HEK293T (cell line): ENCODE measurements around the gene MAMDC2.

Experiments used
- ARNT ChIP-seq: fragments of 450-650 bp; IDR thresholded peaks from 2 replicates; pipeline ENCODE4 v1.6.1; 2017; ENCODE audit warnings: mild to moderate bottlenecking
- ELF4 ChIP-seq: fragments of 450-650 bp; IDR thresholded peaks from 2 replicates; pipeline ENCODE4 v1.6.1; 2017; ENCODE audit warnings: antibody characterized with exemption
- FOXA1 ChIP-seq: fragments of 450-650 bp; IDR thresholded peaks from 2 replicates; pipeline ENCODE4 v1.6.1; 2016; ENCODE audit warnings: mild to moderate bottlenecking
- FOXM1 ChIP-seq: fragments of 450-650 bp; IDR thresholded peaks from 2 replicates; pipeline ENCODE4 v1.6.1; 2017; ENCODE audit warnings: mild to moderate bottlenecking, borderline replicate concordance
- NFRKB ChIP-seq: fragments of 450-650 bp; IDR thresholded peaks from 2 replicates; pipeline ENCODE4 v1.6.1; 2016; ENCODE audit warnings: mild to moderate bottlenecking, moderate library complexity
- SP1 ChIP-seq: fragments of 450-650 bp; IDR thresholded peaks from 2 replicates; pipeline ENCODE4 v1.6.1; 2017
- TARDBP ChIP-seq: fragments of 450-650 bp; IDR thresholded peaks from 2 replicates; pipeline ENCODE4 v1.6.1; 2016
- ZNF384 ChIP-seq: fragments of 450-650 bp; IDR thresholded peaks from 2 replicates; pipeline ENCODE4 v1.6.1; 2016
- TF ChIP-seq, protein P1 (sequence below): fragments of 450-650 bp; IDR thresholded peaks from 2 replicates; pipeline ENCODE4 v1.6.1; 2016

DNA sequence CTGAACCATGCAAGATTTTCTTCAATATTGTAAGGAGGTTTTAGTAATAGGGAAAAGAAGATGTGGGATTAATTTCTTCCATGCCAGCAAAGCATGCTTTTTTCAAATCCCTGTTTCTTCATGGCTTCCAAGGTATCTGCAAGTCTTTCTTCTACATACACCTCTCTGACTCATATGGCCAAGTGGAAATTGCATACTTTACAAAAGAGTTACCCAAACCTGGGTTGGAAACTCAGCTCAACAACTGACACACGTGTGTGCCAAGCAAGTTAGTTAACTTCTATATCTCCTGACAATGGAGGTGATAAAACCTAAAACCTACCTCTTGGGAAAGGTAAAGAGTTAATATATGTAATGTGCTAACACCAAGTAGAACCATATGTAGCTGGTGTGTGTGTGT lies 28.5 kb upstream of the MAMDC2 start:
- no peak for TF ChIP-seq SP1
- no peak for TF ChIP-seq ELF4
- TF ChIP-seq FOXM1 = no peak
- no peak for TF ChIP-seq NFRKB
- TF ChIP-seq FOXA1 = no peak
- TF ChIP-seq ARNT = no peak
- no peak for TF ChIP-seq TARDBP
- no peak for TF ChIP-seq ZNF384
- TF ChIP-seq, protein P1, sequence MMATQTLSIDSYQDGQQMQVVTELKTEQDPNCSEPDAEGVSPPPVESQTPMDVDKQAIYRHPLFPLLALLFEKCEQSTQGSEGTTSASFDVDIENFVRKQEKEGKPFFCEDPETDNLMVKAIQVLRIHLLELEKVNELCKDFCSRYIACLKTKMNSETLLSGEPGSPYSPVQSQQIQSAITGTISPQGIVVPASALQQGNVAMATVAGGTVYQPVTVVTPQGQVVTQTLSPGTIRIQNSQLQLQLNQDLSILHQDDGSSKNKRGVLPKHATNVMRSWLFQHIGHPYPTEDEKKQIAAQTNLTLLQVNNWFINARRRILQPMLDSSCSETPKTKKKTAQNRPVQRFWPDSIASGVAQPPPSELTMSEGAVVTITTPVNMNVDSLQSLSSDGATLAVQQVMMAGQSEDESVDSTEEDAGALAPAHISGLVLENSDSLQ = no peak
